ENCODE results near the gene ZBTB18.
A peak's percentile ranks its signal among the peaks of the same experiment; 100 is the strongest.

Gene ZBTB18

GRCh38 chr1:244067893-244068292 lies 16.8 kb downstream of the ZBTB18 start:
- H3K36me3 ChIP-seq (ENCODE audit: control insufficient read depth in 5 of 5, insufficient read depth in 5 of 5, low read length in 5 of 5), result no peaks in the 10 kb centered on the region
- no peak overlapping the region for H3K9ac ChIP-seq (ENCODE audit: low read length in 5 of 5)
- no peaks in the 10 kb centered on the region for H3K27me3 ChIP-seq (ENCODE audit: control insufficient read depth in 5 of 5, insufficient read depth in 4 of 5, low read length in 5 of 5)
- H3K4me3 ChIP-seq (ENCODE audit: low read depth in 1 of 5, low read length in 5 of 5), result no peak overlapping the region
- no peak overlapping the region for H3K27ac ChIP-seq (ENCODE audit: low read depth, low read length)
- H3K9me3 ChIP-seq (ENCODE audit: control insufficient read depth in 5 of 5, low read length in 5 of 5), result no peaks in the 10 kb centered on the region
- H3K4me1 ChIP-seq (ENCODE audit: control insufficient read depth in 5 of 5, insufficient read depth in 5 of 5, low read length in 5 of 5), result peaks cover 0 to 24% (median 10%) of the 10 kb centered on the region in 5 donors

- Histone ChIP-seq H3K27ac (ENCODE audit: low read depth, low read length) (no peak overlapping the region), H3K27me3 (ENCODE audit: control insufficient read depth in 5 of 5, insufficient read depth in 4 of 5, low read length in 5 of 5) (no peaks in the 10 kb centered on the region), H3K9me3 (ENCODE audit: control insufficient read depth in 5 of 5, low read length in 5 of 5) (no peaks in the 10 kb centered on the region), H3K9ac (ENCODE audit: low read length in 5 of 5) (no peak overlapping the region), H3K36me3 (ENCODE audit: control insufficient read depth in 5 of 5, insufficient read depth in 5 of 5, low read length in 5 of 5) (no peaks in the 10 kb centered on the region), H3K4me1 (ENCODE audit: control insufficient read depth in 5 of 5, insufficient read depth in 5 of 5, low read length in 5 of 5) (peaks cover 0 to 24% (median 10%) of the 10 kb centered on the region in 5 donors), H3K4me3 (ENCODE audit: low read depth in 1 of 5, low read length in 5 of 5) (no peak overlapping the region)
Measured at GRCh38 chr1:244068567-244068966, 17.5 kb downstream of the ZBTB18 start.

GRCh38 chr1:244069326-244069898 lies 18.3 kb downstream of the ZBTB18 start:
- Histone ChIP-seq H3K27me3 (ENCODE audit: control insufficient read depth in 5 of 5, insufficient read depth in 4 of 5, low read length in 5 of 5) (peaks cover 0 to under 1% (median 0%) of the 10 kb centered on the region in 5 donors), H3K9me3 (ENCODE audit: control insufficient read depth in 5 of 5, low read length in 5 of 5) (no peaks in the 10 kb centered on the region), H3K36me3 (ENCODE audit: control insufficient read depth in 5 of 5, insufficient read depth in 5 of 5, low read length in 5 of 5) (no peaks in the 10 kb centered on the region), H3K27ac (ENCODE audit: low read depth, low read length) (no peak overlapping the region), H3K9ac (ENCODE audit: low read length in 5 of 5) (no peak overlapping the region), H3K4me3 (ENCODE audit: low read depth in 1 of 5, low read length in 5 of 5) (no peak overlapping the region), H3K4me1 (ENCODE audit: control insufficient read depth in 5 of 5, insufficient read depth in 5 of 5, low read length in 5 of 5) (peaks cover 0 to 20% (median 10%) of the 10 kb centered on the region in 5 donors)

GRCh38 chr1:244074559-244075171 lies 23.6 kb downstream of the ZBTB18 start:
- H3K9me3 ChIP-seq (ENCODE audit: control insufficient read depth in 5 of 5, low read length in 5 of 5), result no peaks in the 10 kb centered on the region
- H3K4me3 ChIP-seq (ENCODE audit: low read depth in 1 of 5, low read length in 5 of 5), result peak overlapping the region in 1 of 5 donors; percentile 2
- peaks cover 0 to 7% (median 4%) of the 10 kb centered on the region in 5 donors for H3K27me3 ChIP-seq (ENCODE audit: control insufficient read depth in 5 of 5, insufficient read depth in 4 of 5, low read length in 5 of 5)
- no peaks in the 10 kb centered on the region for H3K36me3 ChIP-seq (ENCODE audit: control insufficient read depth in 5 of 5, insufficient read depth in 5 of 5, low read length in 5 of 5)
- no peak overlapping the region for H3K9ac ChIP-seq (ENCODE audit: low read length in 5 of 5)
- peaks cover 4 to 11% (median 9%) of the 10 kb centered on the region in 5 donors for H3K4me1 ChIP-seq (ENCODE audit: control insufficient read depth in 5 of 5, insufficient read depth in 5 of 5, low read length in 5 of 5)
- no peak overlapping the region for H3K27ac ChIP-seq (ENCODE audit: low read depth, low read length)

- Histone ChIP-seq H3K9ac (ENCODE audit: low read length in 5 of 5) (no peak overlapping the region), H3K4me3 (ENCODE audit: low read depth in 1 of 5, low read length in 5 of 5) (peak overlapping the region in 1 of 5 donors; percentile 18), H3K36me3 (ENCODE audit: control insufficient read depth in 5 of 5, insufficient read depth in 5 of 5, low read length in 5 of 5) (no peaks in the 10 kb centered on the region), H3K4me1 (ENCODE audit: control insufficient read depth in 5 of 5, insufficient read depth in 5 of 5, low read length in 5 of 5) (peaks cover 4 to 11% (median 9%) of the 10 kb centered on the region in 5 donors), H3K27ac (ENCODE audit: low read depth, low read length) (no peak overlapping the region), H3K27me3 (ENCODE audit: control insufficient read depth in 5 of 5, insufficient read depth in 4 of 5, low read length in 5 of 5) (peaks cover 0 to 7% (median 4%) of the 10 kb centered on the region in 5 donors), H3K9me3 (ENCODE audit: control insufficient read depth in 5 of 5, low read length in 5 of 5) (no peaks in the 10 kb centered on the region)
Measured at GRCh38 chr1:244075247-244075722, 24.2 kb downstream of the ZBTB18 start.

- Histone ChIP-seq H3K9me3 (ENCODE audit: control insufficient read depth in 5 of 5, low read length in 5 of 5) (no peaks in the 10 kb centered on the region), H3K27me3 (ENCODE audit: control insufficient read depth in 5 of 5, insufficient read depth in 4 of 5, low read length in 5 of 5) (peaks cover 0 to 11% (median 5%) of the 10 kb centered on the region in 5 donors), H3K9ac (ENCODE audit: low read length in 5 of 5) (no peak overlapping the region), H3K4me3 (ENCODE audit: low read depth in 1 of 5, low read length in 5 of 5) (no peak overlapping the region), H3K4me1 (ENCODE audit: control insufficient read depth in 5 of 5, insufficient read depth in 5 of 5, low read length in 5 of 5) (peaks cover 4 to 11% (median 9%) of the 10 kb centered on the region in 5 donors), H3K27ac (ENCODE audit: low read depth, low read length) (no peak overlapping the region), H3K36me3 (ENCODE audit: control insufficient read depth in 5 of 5, insufficient read depth in 5 of 5, low read length in 5 of 5) (no peaks in the 10 kb centered on the region)
Measured at GRCh38 chr1:244076740-244077139, 25.7 kb downstream of the ZBTB18 start.

GRCh38 chr1:244077473-244078220 lies 26.6 kb downstream of the ZBTB18 start:
- H3K27me3 ChIP-seq (ENCODE audit: control insufficient read depth in 5 of 5, insufficient read depth in 4 of 5, low read length in 5 of 5), result peaks cover 0 to 18% (median 10%) of the 10 kb centered on the region in 5 donors

GRCh38 chr1:244080343-244080929 lies 29.4 kb downstream of the ZBTB18 start:
- Histone ChIP-seq H3K27me3 (ENCODE audit: control insufficient read depth in 5 of 5, insufficient read depth in 4 of 5, low read length in 5 of 5) (peaks cover 0 to 18% (median 12%) of the 10 kb centered on the region in 5 donors), H3K4me3 (ENCODE audit: low read depth in 1 of 5, low read length in 5 of 5) (no peak overlapping the region), H3K4me1 (ENCODE audit: control insufficient read depth in 5 of 5, insufficient read depth in 5 of 5, low read length in 5 of 5) (peaks cover 0 to 5% (median 2%) of the 10 kb centered on the region in 5 donors), H3K36me3 (ENCODE audit: control insufficient read depth in 5 of 5, insufficient read depth in 5 of 5, low read length in 5 of 5) (no peaks in the 10 kb centered on the region), H3K27ac (ENCODE audit: low read depth, low read length) (no peak overlapping the region), H3K9me3 (ENCODE audit: control insufficient read depth in 5 of 5, low read length in 5 of 5) (peaks cover 0 to 6% (median 0%) of the 10 kb centered on the region in 5 donors), H3K9ac (ENCODE audit: low read length in 5 of 5) (no peak overlapping the region)

More at GRCh38 chr1:244077473-244078220, 26.6 kb downstream of the ZBTB18 start:
- H3K9ac ChIP-seq (ENCODE audit: low read length in 5 of 5), result no peak overlapping the region
- no peak overlapping the region for H3K4me3 ChIP-seq (ENCODE audit: low read depth in 1 of 5, low read length in 5 of 5)
- H3K4me1 ChIP-seq (ENCODE audit: control insufficient read depth in 5 of 5, insufficient read depth in 5 of 5, low read length in 5 of 5), result peaks cover 4 to 11% (median 9%) of the 10 kb centered on the region in 5 donors
- H3K36me3 ChIP-seq (ENCODE audit: control insufficient read depth in 5 of 5, insufficient read depth in 5 of 5, low read length in 5 of 5), result no peaks in the 10 kb centered on the region
- no peaks in the 10 kb centered on the region for H3K9me3 ChIP-seq (ENCODE audit: control insufficient read depth in 5 of 5, low read length in 5 of 5)
- no peak overlapping the region for H3K27ac ChIP-seq (ENCODE audit: low read depth, low read length)

- Histone ChIP-seq H3K27me3 (ENCODE audit: control insufficient read depth in 5 of 5, insufficient read depth in 4 of 5, low read length in 5 of 5) (peaks cover 0 to 15% (median 9%) of the 10 kb centered on the region in 5 donors), H3K9ac (ENCODE audit: low read length in 5 of 5) (no peak overlapping the region), H3K27ac (ENCODE audit: low read depth, low read length) (no peak overlapping the region), H3K36me3 (ENCODE audit: control insufficient read depth in 5 of 5, insufficient read depth in 5 of 5, low read length in 5 of 5) (no peaks in the 10 kb centered on the region), H3K4me3 (ENCODE audit: low read depth in 1 of 5, low read length in 5 of 5) (no peak overlapping the region), H3K9me3 (ENCODE audit: control insufficient read depth in 5 of 5, low read length in 5 of 5) (peaks cover 0 to 16% (median 6%) of the 10 kb centered on the region in 5 donors), H3K4me1 (ENCODE audit: control insufficient read depth in 5 of 5, insufficient read depth in 5 of 5, low read length in 5 of 5) (peaks cover 0 to 11% (median 0%) of the 10 kb centered on the region in 5 donors)
Measured at GRCh38 chr1:244082969-244083368, 31.9 kb downstream of the ZBTB18 start.
